ENCODE results near the gene SCN1B. TPM values are rescaled to one million over a fixed set of nuclear protein-coding genes. Genes with fewer than 3 reads are reported as not detected.

The SCN1B gene
- total RNA-seq, 1 donor from 2014 or later, result 1.1 TPM

GRCh38 chr19:35073941-35074340 is 43.7 kb downstream of the SCN1B start:
- no peaks in the 10 kb centered on the region for H3K9me3 Mint-ChIP-seq
- no peak for DNase-seq (ENCODE audit: extremely low spot score, unreplicated experiment)
- H3K27me3 Mint-ChIP-seq, result peaks cover 3% of the 10 kb centered on the region
- H3K4me3 Mint-ChIP-seq, result no peak overlapping the region
- no peaks in the 10 kb centered on the region for H3K36me3 Mint-ChIP-seq
- no peak overlapping the region for H3K27ac Mint-ChIP-seq
- TF ChIP-seq CTCF (conservative IDR thresholded peaks at IDR 0.05), result no peak
- H3K4me1 Mint-ChIP-seq (ENCODE audit: unreplicated experiment), result peaks cover under 1% of the 10 kb centered on the region

GRCh38 chr19:35074426-35075201 is 44.3 kb downstream of the SCN1B start:
- Mint-ChIP-seq H3K27ac (no peak overlapping the region), H3K27me3 (peaks cover 6% of the 10 kb centered on the region), H3K4me3 (no peak overlapping the region), H3K4me1 (ENCODE audit: unreplicated experiment) (no peaks in the 10 kb centered on the region), H3K36me3 (no peaks in the 10 kb centered on the region), H3K9me3 (no peaks in the 10 kb centered on the region)
- DNase-seq (ENCODE audit: extremely low spot score, unreplicated experiment), result no peak
- no peak for TF ChIP-seq CTCF (conservative IDR thresholded peaks at IDR 0.05)

- H3K4me3 Mint-ChIP-seq, result no peak overlapping the region
- no peaks in the 10 kb centered on the region for H3K9me3 Mint-ChIP-seq
- H3K4me1 Mint-ChIP-seq (ENCODE audit: unreplicated experiment), result no peaks in the 10 kb centered on the region
- H3K36me3 Mint-ChIP-seq, result no peaks in the 10 kb centered on the region
- no peak for DNase-seq (ENCODE audit: extremely low spot score, unreplicated experiment)
- H3K27ac Mint-ChIP-seq, result no peak overlapping the region
- peaks cover 6% of the 10 kb centered on the region for H3K27me3 Mint-ChIP-seq
- no peak for TF ChIP-seq CTCF (conservative IDR thresholded peaks at IDR 0.05)
Observed at GRCh38 chr19:35075202-35076025, 45.1 kb downstream of the SCN1B start.

- Mint-ChIP-seq H3K27ac (no peak overlapping the region), H3K4me3 (no peak overlapping the region), H3K36me3 (no peaks in the 10 kb centered on the region), H3K4me1 (ENCODE audit: unreplicated experiment) (no peaks in the 10 kb centered on the region), H3K27me3 (peaks cover 6% of the 10 kb centered on the region), H3K9me3 (no peaks in the 10 kb centered on the region)
- DNase-seq (ENCODE audit: extremely low spot score, unreplicated experiment), result no peak
- no peak for TF ChIP-seq CTCF (conservative IDR thresholded peaks at IDR 0.05)
Observed at GRCh38 chr19:35076026-35076370, 45.7 kb downstream of the SCN1B start.

GRCh38 chr19:35076657-35077056 is 46.4 kb downstream of the SCN1B start:
- no peak overlapping the region for H3K4me3 Mint-ChIP-seq
- no peak for TF ChIP-seq CTCF (conservative IDR thresholded peaks at IDR 0.05)
- H3K36me3 Mint-ChIP-seq, result no peaks in the 10 kb centered on the region
- H3K9me3 Mint-ChIP-seq, result no peaks in the 10 kb centered on the region
- H3K4me1 Mint-ChIP-seq (ENCODE audit: unreplicated experiment), result no peaks in the 10 kb centered on the region
- no peak for DNase-seq (ENCODE audit: extremely low spot score, unreplicated experiment)
- peaks cover 6% of the 10 kb centered on the region for H3K27me3 Mint-ChIP-seq
- no peak overlapping the region for H3K27ac Mint-ChIP-seq

Data from type B pancreatic cell (in vitro differentiated cells).